ENCODE measurements around the gene CSAD. TPM values are rescaled to one million over a fixed set of nuclear protein-coding genes. Genes with fewer than 3 reads are reported as not detected.

CSAD gene
- total and polyA plus RNA-seq, 2 experiments from 2014 or later, result 8.6 to 14.2 TPM

GRCh38 chr12:53218551-53219291 lies 38.0 kb upstream of the CSAD start:
- peaks cover 47% of the 10 kb centered on the region for H3F3A ChIP-seq (ENCODE audit: insufficient read depth)
- DNase-seq, result peak; percentile 69
- H3K79me2 ChIP-seq (ENCODE audit: insufficient read depth), result peaks cover 58% of the 10 kb centered on the region
- H3K9me2 ChIP-seq (ENCODE audit: insufficient read depth), result no peaks in the 10 kb centered on the region
- no peaks in the 10 kb centered on the region for H3K27me3 ChIP-seq (replicated peaks; ENCODE audit: insufficient read depth)
- in situ Hi-C loops (cut with MboI), result loop anchor here (10.0 kb wide), 1 partner anchor 66 kb away; no protein-coding TSS in a partner anchor
- H3K27ac ChIP-seq, result peak overlapping the region; percentile 99
- H2AFZ ChIP-seq, result no peak overlapping the region
- TF ChIP-seq EZH2 (IDR thresholded peaks at IDR 0.05; ENCODE audit: insufficient read depth, poor library complexity, severe bottlenecking), result no peak
- TF ChIP-seq EZH2phosphoT487 (IDR thresholded peaks at IDR 0.05; ENCODE audit: insufficient read depth, low read depth), result no peak
- peak overlapping the region; percentile 87 for H3K9ac ChIP-seq
- no peaks in the 10 kb centered on the region for H4K20me1 ChIP-seq (ENCODE audit: insufficient read depth)
- peaks cover 10% of the 10 kb centered on the region; the same call in 1 of the 2 replicates for H3K36me3 ChIP-seq (ENCODE audit: low read depth)
- no peaks in the 10 kb centered on the region for H3K9me3 ChIP-seq (ENCODE audit: low read depth)
- peaks cover 50% of the 10 kb centered on the region for H3K4me1 ChIP-seq (ENCODE audit: insufficient read depth)
- H3K4me2 ChIP-seq (ENCODE audit: unreplicated experiment), result peak overlapping the region; percentile 83
- H3K4me3 ChIP-seq, result peak overlapping the region; percentile 87
- WGBS, 2 experiments (ENCODE audit: low coverage in 1 of 2, low lambda C conversion rate in 2 of 2, missing lambda C conversion rate in 2 of 2), result 1% methylated on average over 14 to 30 of the region's 30 CpGs

- Histone ChIP-seq H4K20me1 (ENCODE audit: insufficient read depth) (no peaks in the 10 kb centered on the region), H3K4me3 (peak overlapping the region; percentile 87), H2AFZ (no peak overlapping the region), H3K27ac (peak overlapping the region; percentile 99), H3K9ac (peak overlapping the region; percentile 87), H3K36me3 (ENCODE audit: low read depth) (peaks cover 16% of the 10 kb centered on the region), H3K4me2 (ENCODE audit: unreplicated experiment) (peak overlapping the region; percentile 83), H3K79me2 (ENCODE audit: insufficient read depth) (peaks cover 59% of the 10 kb centered on the region), H3K27me3 (replicated peaks; ENCODE audit: insufficient read depth) (no peaks in the 10 kb centered on the region), H3K9me3 (ENCODE audit: low read depth) (no peaks in the 10 kb centered on the region), H3K9me2 (ENCODE audit: insufficient read depth) (no peaks in the 10 kb centered on the region), H3F3A (ENCODE audit: insufficient read depth) (peaks cover 47% of the 10 kb centered on the region), H3K4me1 (ENCODE audit: insufficient read depth) (peaks cover 42% of the 10 kb centered on the region)
- in situ Hi-C loops (cut with MboI), result loop anchor here (10.0 kb wide), 1 partner anchor 67 kb away; no protein-coding TSS in a partner anchor
- TF ChIP-seq EZH2phosphoT487 (IDR thresholded peaks at IDR 0.05; ENCODE audit: insufficient read depth, low read depth), result no peak
- TF ChIP-seq EZH2 (IDR thresholded peaks at IDR 0.05; ENCODE audit: insufficient read depth, poor library complexity, severe bottlenecking), result no peak
- peak; percentile 72 for DNase-seq
- WGBS, 2 experiments (ENCODE audit: low coverage in 1 of 2, low lambda C conversion rate in 2 of 2, missing lambda C conversion rate in 2 of 2), result 5 to 6% methylated on average over 3 of the region's 3 CpGs
Measured at GRCh38 chr12:53217931-53218307, 37.2 kb upstream of the CSAD start.

- H3K4me3 ChIP-seq, result peak overlapping the region; percentile 87
- H3K4me2 ChIP-seq (ENCODE audit: unreplicated experiment), result peak overlapping the region; percentile 83
- H3K9me2 ChIP-seq (ENCODE audit: insufficient read depth), result no peaks in the 10 kb centered on the region
- H3K9ac ChIP-seq, result peak overlapping the region; percentile 87
- DNase-seq, result peak; percentile 86
- peaks cover 23% of the 10 kb centered on the region for H3K36me3 ChIP-seq (ENCODE audit: low read depth)
- TF ChIP-seq EZH2phosphoT487 (IDR thresholded peaks at IDR 0.05; ENCODE audit: insufficient read depth, low read depth) (no peak), EZH2 (IDR thresholded peaks at IDR 0.05; ENCODE audit: insufficient read depth, poor library complexity, severe bottlenecking) (no peak)
- WGBS, 2 experiments (ENCODE audit: low coverage in 1 of 2, low lambda C conversion rate in 2 of 2, missing lambda C conversion rate in 2 of 2), result 16 to 20% methylated on average over 18 to 19 of the region's 19 CpGs
- peak overlapping the region; percentile 99 for H3K27ac ChIP-seq
- H4K20me1 ChIP-seq (ENCODE audit: insufficient read depth), result no peaks in the 10 kb centered on the region
- H3F3A ChIP-seq (ENCODE audit: insufficient read depth), result peaks cover 45% of the 10 kb centered on the region
- no peaks in the 10 kb centered on the region for H3K27me3 ChIP-seq (replicated peaks; ENCODE audit: insufficient read depth)
- peaks cover 59% of the 10 kb centered on the region for H3K79me2 ChIP-seq (ENCODE audit: insufficient read depth)
- peaks cover 36% of the 10 kb centered on the region for H3K4me1 ChIP-seq (ENCODE audit: insufficient read depth)
- H2AFZ ChIP-seq, result no peak overlapping the region
- no peaks in the 10 kb centered on the region for H3K9me3 ChIP-seq (ENCODE audit: low read depth)
- in situ Hi-C loops (cut with MboI), result loop anchor here (10.0 kb wide), 1 partner anchor 68 kb away; no protein-coding TSS in a partner anchor
Measured at GRCh38 chr12:53217051-53217930, 36.6 kb upstream of the CSAD start.

- WGBS, 2 experiments (ENCODE audit: low coverage in 1 of 2, low lambda C conversion rate in 2 of 2, missing lambda C conversion rate in 2 of 2), result 73 to 84% methylated on average over 8 of the region's 8 CpGs
- H3K27ac ChIP-seq, result no peak overlapping the region
- H3K4me2 ChIP-seq (ENCODE audit: unreplicated experiment), result no peak overlapping the region
- no peak for DNase-seq
- peaks cover 59% of the 10 kb centered on the region for H3K79me2 ChIP-seq (ENCODE audit: insufficient read depth)
- H3K9ac ChIP-seq, result no peak overlapping the region
- no peaks in the 10 kb centered on the region for H3K9me2 ChIP-seq (ENCODE audit: insufficient read depth)
- H3K27me3 ChIP-seq (replicated peaks; ENCODE audit: insufficient read depth), result no peaks in the 10 kb centered on the region
- no peak for TF ChIP-seq EZH2 (IDR thresholded peaks at IDR 0.05; ENCODE audit: insufficient read depth, poor library complexity, severe bottlenecking)
- TF ChIP-seq EZH2phosphoT487 (IDR thresholded peaks at IDR 0.05; ENCODE audit: insufficient read depth, low read depth), result no peak
- peaks cover 40% of the 10 kb centered on the region for H3F3A ChIP-seq (ENCODE audit: insufficient read depth)
- H3K9me3 ChIP-seq (ENCODE audit: low read depth), result no peaks in the 10 kb centered on the region
- no peak overlapping the region for H2AFZ ChIP-seq
- peaks cover 31% of the 10 kb centered on the region for H3K4me1 ChIP-seq (ENCODE audit: insufficient read depth)
- in situ Hi-C loops (cut with MboI), result loop anchor here (10.0 kb wide), 1 partner anchor 69 kb away; no protein-coding TSS in a partner anchor
- H3K36me3 ChIP-seq (ENCODE audit: low read depth), result peaks cover 40% of the 10 kb centered on the region
- no peak overlapping the region for H3K4me3 ChIP-seq
- no peaks in the 10 kb centered on the region for H4K20me1 ChIP-seq (ENCODE audit: insufficient read depth)
Measured at GRCh38 chr12:53215497-53215896, 34.8 kb upstream of the CSAD start.
